Stimulated activated CD8-positive, alpha-beta memory T cell treated with anti-CD3 and anti-CD28 coated beads, Interleukin-12 subunit alpha, Interleukin-12 subunit beta, amount 100 ng/mL, for 1 hour (primary cell): ENCODE measurements around the gene DYNLT5.
"Not testable (repeated sequence)": the region's sequence is repeated elsewhere in the genome, so short reads cannot be mapped to it uniquely, and the experiment has no call there.

Experiments used
- DNase-seq: peaks from one replicate; pipeline ENCODE4 v3.0.0-alpha.2; 2020; ENCODE audit warnings: low read depth

The DYNLT5 gene

GRCh38 chr1:66752000-66752592 lies at the start of gene DYNLT5:
Gene DYNLT5 (plus strand): TSS chr1:66752459. CDS start chr1:66754659, 2,200 bp downstream.
- no peak for DNase-seq

- no peak for DNase-seq
Measured at GRCh38 chr1:66704177-66704875, 47.9 kb upstream of the DYNLT5 start.

DNA sequence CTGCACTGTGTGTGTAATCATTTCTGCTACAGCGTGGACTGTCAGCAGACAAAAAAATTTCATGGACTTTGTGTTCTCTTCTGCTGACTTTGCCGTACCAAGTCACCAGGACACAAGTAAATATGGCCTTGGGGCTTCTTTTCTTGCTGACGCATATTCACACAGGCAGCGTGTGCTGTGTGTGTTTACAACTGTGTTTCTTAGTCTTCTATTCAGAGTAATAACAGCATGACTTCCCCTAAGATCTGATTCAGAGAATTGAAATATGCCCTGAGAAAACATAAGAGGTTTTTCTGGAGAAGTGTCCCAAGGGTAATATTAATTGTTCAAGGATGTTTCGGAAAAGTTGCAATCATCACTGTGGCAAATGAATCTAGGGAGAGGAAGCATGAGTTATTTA lies 47.1 kb upstream of the DYNLT5 start:
- no peak for DNase-seq

GRCh38 chr1:66711420-66711819 lies 40.8 kb upstream of the DYNLT5 start:
- no peak for DNase-seq

GRCh38 chr1:66712839-66713238 lies 39.4 kb upstream of the DYNLT5 start:
- DNase-seq: no peak

DNA sequence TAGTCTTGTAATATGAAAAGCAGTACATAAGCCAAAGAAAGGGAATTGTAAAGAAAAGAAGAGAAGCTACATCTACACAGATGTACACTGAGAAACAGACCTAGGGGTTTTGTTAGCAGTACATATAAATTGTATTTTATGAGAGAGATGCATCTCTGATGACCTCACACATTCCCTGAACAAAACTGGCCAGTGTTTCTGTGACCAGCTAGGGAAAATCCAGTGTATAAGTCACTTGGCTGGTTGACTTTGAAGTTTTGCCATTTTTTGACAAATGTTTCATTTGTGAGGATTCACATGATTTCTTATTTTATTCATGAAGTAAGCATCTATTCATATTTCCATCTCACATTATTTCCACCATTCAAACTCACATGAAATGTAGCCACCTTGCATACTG lies 28.3 kb upstream of the DYNLT5 start:
- DNase-seq: no peak

DNA sequence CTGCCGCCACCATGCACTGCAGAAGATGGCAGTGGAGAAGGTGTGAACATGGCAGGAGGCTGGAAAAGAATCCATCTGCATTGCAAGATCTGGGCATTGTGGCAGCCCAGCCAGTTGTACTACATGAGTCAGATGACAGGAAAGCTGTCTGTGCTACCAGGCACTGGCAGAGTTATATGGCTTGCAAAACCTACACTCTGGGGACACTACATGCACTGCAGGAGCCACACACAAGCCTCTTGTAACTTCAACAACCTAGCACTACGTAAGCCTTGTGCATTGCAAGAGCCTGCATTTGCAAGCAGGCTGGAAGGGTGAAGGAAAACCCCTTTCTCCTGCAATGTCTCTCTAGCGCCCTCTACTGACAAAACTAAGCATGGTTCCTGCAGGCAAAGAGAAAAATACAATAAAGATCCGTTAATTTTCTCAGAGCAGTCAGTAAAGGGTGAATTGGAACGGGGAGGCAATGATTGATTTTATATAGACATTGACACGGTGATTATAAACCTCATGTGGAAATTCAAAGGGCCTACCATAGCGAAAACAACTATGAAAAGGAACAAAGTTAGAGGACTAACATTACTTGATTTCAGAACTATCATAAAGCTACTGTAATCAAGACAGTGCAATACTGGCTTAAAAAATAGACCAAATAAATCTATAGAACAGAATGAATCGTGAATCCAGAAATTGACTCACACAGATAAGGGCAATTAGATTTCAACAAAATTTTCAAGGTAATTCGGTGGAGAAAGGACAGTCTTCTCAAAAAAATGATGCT lies 26.2 kb upstream of the DYNLT5 start:
- peak; percentile 10 for DNase-seq

GRCh38 chr1:66728021-66728420 lies 24.2 kb upstream of the DYNLT5 start:
- no peak for DNase-seq

DNA sequence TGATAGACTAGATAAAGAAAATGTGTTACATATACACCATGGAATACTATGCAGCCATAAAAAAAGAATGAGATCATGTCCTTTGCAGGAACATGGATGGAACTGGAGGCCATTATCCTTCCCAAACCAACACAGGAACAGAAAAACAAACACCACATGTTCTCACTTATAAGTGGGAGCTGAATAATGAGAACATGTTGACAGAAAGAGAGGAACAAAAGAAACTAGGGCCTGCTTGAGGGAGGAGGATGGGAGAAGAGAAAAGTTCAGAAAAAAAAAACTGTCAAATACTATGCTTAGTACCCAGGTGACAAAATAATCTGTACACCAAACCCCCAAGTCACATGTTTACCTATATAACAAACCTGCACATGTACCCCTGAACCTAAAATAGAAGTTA lies 23.5 kb upstream of the DYNLT5 start:
- not testable (repeated sequence) for DNase-seq

DNA sequence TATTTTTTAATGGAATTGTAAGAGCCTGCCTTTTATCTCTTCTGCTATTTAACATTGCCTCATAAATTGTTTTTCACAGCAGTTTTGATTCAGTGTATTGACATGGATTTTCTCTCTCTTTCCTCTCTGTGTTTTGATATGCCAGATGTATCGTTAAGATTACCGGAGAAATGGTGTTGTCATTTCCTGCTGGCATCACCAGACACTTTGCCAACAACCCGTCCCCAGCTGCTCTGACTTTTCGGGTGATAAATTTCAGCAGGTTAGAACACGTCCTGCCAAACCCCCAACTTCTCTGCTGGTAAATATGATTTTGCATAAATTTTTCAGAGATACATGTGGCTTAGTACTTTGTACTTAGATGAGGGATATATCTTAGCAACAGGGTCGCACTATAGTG lies 23.1 kb upstream of the DYNLT5 start:
- no peak for DNase-seq

DNA sequence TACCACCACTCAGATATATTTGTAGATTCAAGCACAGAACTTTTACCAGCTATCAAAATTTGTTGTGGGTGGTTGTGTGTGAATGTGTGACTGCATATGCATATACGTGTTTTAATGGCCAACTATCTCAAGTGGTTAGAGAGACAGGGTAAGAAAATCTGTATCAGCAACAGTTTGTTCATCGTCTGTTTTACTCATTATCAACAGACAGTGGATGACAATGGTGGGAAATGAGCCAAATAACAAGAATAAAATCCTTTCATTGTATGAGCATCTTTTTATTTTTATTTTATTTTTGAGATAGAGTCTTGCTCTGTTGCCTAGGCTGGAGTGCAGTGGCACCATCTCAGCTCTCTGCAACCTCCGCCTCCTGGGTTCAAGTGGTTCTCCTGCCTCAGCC lies 22.7 kb upstream of the DYNLT5 start:
- DNase-seq: no peak

DNA sequence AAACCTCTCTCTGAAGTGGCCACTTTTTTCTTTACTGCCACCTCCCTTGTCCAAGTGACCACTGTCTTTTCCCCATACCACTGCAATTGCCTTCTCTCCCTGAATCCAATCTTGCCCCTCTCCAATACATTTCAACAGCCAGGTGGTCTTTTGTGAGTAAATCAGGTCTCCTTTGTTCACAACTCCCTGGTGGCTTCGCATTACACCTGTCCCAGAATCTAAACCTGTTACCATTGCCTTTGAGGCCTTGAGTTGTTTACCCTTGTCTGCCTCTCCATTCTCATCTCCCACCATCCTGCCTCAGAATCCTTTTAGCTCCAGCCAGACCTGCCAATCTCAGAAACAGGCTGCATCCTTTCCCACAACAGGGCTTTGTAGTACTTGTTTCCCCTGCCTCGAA lies 21.8 kb upstream of the DYNLT5 start:
- no peak for DNase-seq

DNA sequence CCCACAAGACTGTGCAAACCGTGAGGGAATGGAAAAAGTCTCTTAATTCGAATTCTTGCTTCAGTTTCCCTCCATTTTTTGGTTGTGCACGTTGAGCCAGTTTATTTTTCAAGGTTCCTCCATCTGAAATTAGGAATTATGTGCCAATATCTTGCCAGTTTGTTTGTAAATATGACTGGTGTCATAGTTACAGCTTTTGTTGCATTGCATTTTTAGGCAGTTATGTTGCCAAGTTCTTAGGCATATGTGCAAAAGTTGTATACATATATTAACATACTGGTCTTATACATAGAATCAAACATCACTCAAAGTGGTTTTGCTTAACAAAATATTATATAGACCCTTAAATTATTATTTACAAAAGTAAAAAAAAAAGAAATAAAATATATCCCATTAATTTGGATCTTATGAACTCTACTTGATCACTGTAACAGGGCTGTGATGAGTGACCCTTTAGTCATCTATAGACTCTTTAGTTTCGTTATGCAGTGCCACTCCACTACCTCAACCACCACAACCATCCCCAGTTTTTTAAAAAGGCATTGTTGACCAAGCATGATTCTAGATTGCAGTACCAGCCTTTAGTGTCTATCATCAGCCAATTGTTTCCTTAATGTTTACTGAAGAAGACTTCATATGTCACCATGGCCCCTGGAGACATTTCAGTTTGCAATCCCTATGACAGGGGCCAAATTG lies 20.9 kb upstream of the DYNLT5 start:
- no peak for DNase-seq

GRCh38 chr1:66732407-66733166 lies 19.7 kb upstream of the DYNLT5 start:
- DNase-seq: no peak

- DNase-seq: no peak
Measured at GRCh38 chr1:66733348-66734017, 18.8 kb upstream of the DYNLT5 start.

DNA sequence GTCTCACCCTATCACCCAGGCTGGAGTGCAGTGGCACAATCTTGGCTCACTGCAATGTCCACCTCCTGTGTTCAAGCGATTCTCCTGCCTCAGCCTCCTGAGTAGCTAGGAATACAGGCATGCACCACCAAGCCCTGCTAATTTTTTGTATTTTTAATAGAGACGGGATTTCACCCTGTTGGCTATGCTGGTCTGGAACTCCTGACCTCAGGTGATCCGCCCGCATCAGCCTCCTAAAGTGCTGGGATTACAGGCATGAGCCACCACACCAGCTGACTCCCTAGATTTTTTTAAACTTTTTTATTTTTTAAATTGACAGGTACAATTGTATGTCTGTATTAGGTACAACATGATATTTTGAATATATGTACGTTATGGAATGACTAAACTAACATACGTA lies 17.7 kb upstream of the DYNLT5 start:
- not testable (repeated sequence) for DNase-seq

DNA sequence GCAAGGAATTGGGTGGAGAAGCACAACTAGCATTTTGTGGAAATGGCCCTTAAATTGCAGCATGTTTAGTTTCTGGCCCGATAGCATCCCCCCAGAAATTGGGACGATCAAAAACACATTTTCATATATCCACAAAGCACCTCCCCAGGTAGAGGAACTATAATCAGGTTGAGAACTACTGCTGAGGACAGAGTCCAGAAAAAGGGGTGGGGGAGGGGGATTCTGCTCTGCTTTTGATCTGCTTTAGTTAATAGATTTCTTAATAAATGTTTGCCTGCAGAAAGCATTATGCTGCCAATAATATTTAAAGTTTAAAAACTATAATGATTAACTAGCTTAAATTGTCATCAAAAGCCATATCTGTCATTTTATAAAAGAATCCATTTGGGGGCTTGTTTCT lies 14.4 kb upstream of the DYNLT5 start:
- DNase-seq: no peak

DNA sequence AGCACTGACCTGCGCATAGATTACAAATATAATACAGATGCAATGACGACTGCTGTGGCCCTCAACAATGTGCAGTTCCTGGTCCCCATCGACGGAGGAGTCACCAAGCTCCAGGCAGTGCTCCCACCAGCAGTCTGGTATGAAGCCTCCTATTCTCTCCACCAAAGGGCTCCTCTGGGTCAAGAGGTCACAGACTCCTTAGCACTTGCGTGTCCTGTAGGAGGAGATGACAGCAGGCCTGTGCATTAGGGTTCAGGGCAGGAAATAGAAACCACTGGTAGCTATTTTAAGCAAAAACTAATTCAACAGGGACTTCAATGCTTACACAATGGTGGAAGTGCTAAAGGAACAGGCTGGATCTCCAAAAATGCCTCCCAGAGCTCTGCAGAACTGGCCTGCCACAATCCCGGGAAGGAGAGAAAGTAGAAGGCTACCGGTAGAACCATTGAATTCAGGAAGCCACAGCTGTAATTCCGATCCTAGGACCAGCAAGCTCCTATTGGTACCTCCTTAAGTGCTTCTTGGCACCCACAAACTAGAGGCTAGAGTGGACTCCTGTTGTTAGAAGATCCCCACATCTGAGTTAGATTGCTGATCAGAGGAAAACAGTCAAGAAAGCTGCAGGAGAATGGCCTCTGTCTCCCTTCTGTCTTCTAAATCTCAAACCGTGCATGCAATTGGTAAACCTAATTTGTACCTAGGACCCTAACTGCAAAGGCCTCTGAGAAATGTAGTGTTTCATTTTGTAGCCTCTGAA lies 12.7 kb upstream of the DYNLT5 start:
- no peak for DNase-seq

GRCh38 chr1:66745451-66745850 lies 6.8 kb upstream of the DYNLT5 start:
- no peak for DNase-seq

DNA sequence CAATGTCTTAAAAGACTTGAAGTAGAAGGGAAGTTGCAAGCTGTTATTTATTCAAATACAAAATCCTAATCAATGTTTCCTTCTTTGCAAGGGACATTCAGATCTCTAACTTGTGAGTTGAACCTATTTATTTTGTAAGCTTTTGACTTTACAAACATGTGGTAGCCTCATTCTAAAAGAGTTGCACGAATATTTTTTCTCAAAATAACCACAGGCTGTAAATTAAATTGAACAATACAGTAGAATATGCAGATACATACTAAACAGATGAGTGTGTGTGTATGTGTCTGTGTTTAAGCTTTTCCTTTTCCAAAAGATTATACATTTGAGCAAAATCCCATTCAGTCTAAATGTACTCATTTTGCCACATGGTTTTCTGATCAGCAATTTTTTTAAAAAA lies 4.8 kb upstream of the DYNLT5 start:
- no peak for DNase-seq

DNA sequence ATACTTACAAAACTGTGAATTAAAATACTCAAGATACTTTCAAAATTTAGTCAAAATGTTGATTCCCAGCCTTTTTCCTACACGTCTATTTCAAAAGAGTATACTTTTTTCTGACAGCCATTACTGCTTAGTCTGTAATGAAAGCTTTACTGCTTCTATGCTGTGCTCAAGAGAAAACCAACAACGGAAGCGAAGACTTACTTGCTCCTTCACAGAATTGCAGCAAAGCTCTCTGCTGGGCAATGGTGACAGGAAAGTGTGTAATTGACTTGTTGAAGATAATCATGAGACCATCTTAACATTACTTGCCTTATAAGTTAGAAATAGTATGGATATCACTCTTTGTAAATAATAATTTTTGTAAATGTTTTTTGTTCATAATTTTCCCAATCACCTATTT lies 1.7 kb upstream of the DYNLT5 start:
- no peak for DNase-seq
